ENCODE measurements around the gene SNRPA1.
A peak's percentile ranks its signal among the peaks of the same experiment; 100 is the strongest.

The SNRPA1 gene

DNA sequence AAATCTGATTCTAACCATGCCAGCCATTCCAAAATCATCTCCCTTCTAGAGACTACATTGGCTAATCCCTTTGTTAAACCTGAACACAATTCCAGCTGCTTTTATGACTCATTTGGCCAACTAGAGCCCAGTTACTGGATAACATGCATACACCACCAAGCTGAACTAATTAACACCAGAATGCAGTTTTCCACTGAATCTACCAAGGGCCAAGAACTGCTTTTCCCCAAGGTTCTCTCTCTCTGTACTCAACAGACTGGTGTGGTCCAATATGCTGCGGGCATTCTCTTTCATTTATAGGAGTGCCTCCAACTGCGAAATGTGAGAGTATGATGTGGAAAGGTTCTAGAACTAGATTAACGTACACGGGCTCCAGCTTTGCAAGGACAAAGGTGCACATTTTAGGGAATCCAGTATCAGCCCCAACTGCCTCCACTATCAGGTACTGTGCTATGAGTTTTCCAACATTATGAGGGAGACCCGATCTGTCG lies 44.7 kb downstream of the SNRPA1 start:
- H3K4me1 Mint-ChIP-seq, result peaks cover 64% of the 10 kb centered on the region
- H3K9me3 Mint-ChIP-seq, result no peaks in the 10 kb centered on the region
- H3K27me3 Mint-ChIP-seq (ENCODE audit: low read depth), result no peaks in the 10 kb centered on the region
- peak overlapping the region; percentile 44 to 96 (median 96) for H3K27ac Mint-ChIP-seq
- peaks cover 16% of the 10 kb centered on the region for H3K36me3 Mint-ChIP-seq (ENCODE audit: low read depth)
- TF ChIP-seq, protein P1, sequence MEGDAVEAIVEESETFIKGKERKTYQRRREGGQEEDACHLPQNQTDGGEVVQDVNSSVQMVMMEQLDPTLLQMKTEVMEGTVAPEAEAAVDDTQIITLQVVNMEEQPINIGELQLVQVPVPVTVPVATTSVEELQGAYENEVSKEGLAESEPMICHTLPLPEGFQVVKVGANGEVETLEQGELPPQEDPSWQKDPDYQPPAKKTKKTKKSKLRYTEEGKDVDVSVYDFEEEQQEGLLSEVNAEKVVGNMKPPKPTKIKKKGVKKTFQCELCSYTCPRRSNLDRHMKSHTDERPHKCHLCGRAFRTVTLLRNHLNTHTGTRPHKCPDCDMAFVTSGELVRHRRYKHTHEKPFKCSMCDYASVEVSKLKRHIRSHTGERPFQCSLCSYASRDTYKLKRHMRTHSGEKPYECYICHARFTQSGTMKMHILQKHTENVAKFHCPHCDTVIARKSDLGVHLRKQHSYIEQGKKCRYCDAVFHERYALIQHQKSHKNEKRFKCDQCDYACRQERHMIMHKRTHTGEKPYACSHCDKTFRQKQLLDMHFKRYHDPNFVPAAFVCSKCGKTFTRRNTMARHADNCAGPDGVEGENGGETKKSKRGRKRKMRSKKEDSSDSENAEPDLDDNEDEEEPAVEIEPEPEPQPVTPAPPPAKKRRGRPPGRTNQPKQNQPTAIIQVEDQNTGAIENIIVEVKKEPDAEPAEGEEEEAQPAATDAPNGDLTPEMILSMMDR (IDR thresholded peaks at IDR 0.05; ENCODE audit: unreplicated experiment in 3 of 3), result no peak
- peak overlapping the region; percentile 87 to 97 (median 90) for H3K4me3 Mint-ChIP-seq

DNA sequence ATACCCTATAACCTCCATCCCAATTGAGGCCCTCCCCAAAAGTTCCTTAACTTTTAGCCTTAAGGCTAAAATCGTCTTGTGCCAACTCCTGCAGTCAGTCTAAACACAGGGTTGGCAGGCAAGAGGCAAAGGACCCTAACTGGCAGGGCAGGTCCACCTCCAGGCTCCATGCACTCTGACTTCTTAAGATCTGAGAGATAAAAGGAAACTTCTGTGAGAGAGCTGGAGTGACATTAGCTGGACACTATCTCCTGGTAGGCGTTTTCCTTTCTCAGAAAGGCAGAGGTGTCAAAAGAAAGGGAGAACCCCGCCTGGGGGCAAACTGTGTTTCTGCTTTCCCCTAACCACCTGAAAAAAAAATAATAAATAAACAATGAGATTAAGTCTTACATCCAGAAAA lies 46.8 kb downstream of the SNRPA1 start:
- Mint-ChIP-seq H3K4me1 (peaks cover 73% of the 10 kb centered on the region), H3K4me3 (peak overlapping the region; percentile 44 to 64 (median 56)), H3K27me3 (ENCODE audit: low read depth) (no peaks in the 10 kb centered on the region), H3K27ac (no peak overlapping the region), H3K9me3 (no peaks in the 10 kb centered on the region), H3K36me3 (ENCODE audit: low read depth) (peaks cover 16% of the 10 kb centered on the region)
- TF ChIP-seq, protein P1 (IDR thresholded peaks at IDR 0.05; ENCODE audit: unreplicated experiment in 3 of 3), result no peak

DNA sequence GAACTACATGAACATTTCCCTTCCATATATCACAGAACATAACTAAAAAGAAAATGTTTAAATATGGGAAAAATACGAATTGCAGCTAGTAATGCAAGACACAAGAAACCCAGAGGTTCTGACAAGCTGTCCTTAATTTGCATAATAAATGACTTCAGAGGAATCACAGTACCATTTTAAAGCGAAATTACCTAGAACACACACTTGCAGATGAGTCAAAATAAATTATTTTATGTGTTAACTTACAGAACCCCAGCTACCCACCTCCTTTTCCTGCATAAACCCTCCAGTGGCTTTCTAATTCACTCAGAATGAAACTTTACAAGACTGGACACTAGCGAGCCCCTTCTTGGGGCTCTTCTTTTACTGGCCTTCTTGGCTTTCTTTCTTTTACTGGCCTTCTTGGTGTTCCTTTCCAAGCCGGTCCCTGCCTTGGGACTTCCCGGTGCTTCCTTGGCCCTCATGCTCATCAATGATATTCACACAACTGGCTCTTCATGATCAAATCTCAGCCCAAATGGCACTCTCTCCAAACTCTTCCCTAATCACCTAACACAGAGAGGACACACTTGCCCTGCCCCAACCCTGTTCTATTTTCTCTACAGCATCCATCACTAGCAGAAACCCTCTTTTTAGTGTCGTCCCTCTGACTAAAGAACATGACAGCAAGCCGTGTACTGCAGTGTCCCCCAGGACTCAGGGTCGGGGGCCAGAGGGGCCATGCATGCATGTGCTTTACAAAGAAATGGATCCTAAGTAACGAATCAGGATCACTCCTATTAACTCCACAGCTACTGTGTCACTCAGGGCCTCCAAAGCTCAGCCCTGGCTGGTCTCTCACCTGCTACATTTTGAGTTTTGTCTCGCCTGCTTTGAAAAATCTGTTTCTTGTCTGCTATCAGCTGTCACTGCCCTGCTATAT lies 48.0 kb downstream of the SNRPA1 start:
- TF ChIP-seq, protein P1 (IDR thresholded peaks at IDR 0.05; ENCODE audit: unreplicated experiment in 3 of 3), result no peak
- Mint-ChIP-seq H3K4me1 (peaks cover 74% of the 10 kb centered on the region), H3K36me3 (ENCODE audit: low read depth) (peaks cover 17% of the 10 kb centered on the region), H3K27ac (peak overlapping the region in 1 of 3 experiments; percentile 6), H3K27me3 (ENCODE audit: low read depth) (no peaks in the 10 kb centered on the region), H3K4me3 (peak overlapping the region in 2 of 3 experiments; percentile 16 to 17), H3K9me3 (no peaks in the 10 kb centered on the region)

DNA sequence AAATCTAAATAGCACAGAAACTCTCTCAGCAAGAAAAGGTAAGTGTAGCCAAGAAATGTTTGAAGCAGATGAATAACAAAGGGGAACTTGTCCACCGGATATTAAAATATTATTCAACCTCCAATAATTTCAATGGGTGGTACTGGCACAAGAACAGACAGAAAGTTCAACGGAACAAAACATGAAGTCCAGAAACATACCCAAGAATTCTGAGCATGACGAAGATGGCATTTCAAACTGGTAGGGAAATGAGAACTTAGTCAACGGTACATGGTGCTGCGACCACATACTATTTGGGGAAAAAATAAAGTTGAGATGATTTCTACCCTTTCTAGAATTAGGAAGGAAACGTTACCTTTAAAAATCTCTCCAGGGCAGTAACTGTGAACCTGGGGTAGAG lies 48.7 kb downstream of the SNRPA1 start:
- Mint-ChIP-seq H3K27me3 (ENCODE audit: low read depth) (no peaks in the 10 kb centered on the region), H3K9me3 (no peaks in the 10 kb centered on the region), H3K36me3 (ENCODE audit: low read depth) (peaks cover 20% of the 10 kb centered on the region), H3K27ac (no peak overlapping the region), H3K4me1 (peaks cover 80% of the 10 kb centered on the region), H3K4me3 (no peak overlapping the region)
- TF ChIP-seq, protein P1 (IDR thresholded peaks at IDR 0.05; ENCODE audit: unreplicated experiment in 3 of 3), result no peak

DNA sequence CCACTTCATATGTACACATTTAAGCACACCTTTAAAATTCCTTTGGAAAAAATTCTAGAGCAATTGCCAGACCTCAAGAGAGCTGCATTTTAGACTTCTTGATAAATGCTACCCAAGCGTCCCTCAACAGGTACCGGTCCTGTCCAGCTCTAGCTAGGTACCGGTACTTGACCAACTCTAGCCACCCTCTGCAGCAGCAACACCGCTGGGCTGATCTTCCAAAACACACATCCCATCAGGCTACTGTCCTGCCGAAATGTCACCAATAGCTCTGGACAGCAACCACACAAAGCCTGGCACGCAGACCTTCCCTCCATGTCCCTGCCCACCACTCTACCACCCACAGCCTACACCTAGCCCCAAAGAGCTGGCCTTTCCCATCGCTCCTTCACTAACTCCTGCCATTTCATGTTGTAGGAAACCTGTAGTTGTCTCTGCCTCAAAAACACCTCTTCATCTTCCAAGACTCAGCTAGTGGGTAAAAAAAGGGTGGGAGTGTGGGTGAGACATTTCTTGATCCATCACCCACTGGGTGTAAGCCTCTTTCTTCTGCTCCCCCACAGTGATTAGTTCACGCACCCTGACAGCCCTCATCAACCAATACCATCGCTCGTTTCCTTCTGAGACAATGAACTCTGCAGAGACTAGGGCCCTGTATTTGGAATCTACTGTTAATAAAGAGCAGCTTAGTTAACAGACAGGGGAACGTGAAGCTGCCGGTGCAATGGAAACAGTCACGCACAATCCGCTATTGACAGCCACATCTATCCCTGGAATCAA lies 50.0 kb downstream of the SNRPA1 start:
- Mint-ChIP-seq H3K4me3 (peak overlapping the region in 1 of 3 experiments; percentile 1), H3K9me3 (no peaks in the 10 kb centered on the region), H3K27ac (peak overlapping the region in 2 of 3 experiments; percentile 38 to 46), H3K27me3 (ENCODE audit: low read depth) (no peaks in the 10 kb centered on the region), H3K36me3 (ENCODE audit: low read depth) (peaks cover 17% of the 10 kb centered on the region), H3K4me1 (peaks cover 82% of the 10 kb centered on the region)
- TF ChIP-seq, protein P1 (IDR thresholded peaks at IDR 0.05; ENCODE audit: unreplicated experiment in 3 of 3), result no peak
